Type B pancreatic cell (in vitro differentiated cells): ENCODE measurements around the gene PPP2R5C. TPM values are rescaled to one million over a fixed set of nuclear protein-coding genes. Genes with fewer than 3 reads are reported as not detected.

Experiments
- DNase-seq: peaks from one replicate; pipeline ENCODE4 v3.0.0; 2021; ENCODE audit warnings: mixed read lengths; ENCODE audit not compliant: unreplicated experiment; ENCODE audit errors: extremely low spot score
- H3K27ac Mint-ChIP-seq: 2 replicates; pipeline ENCODE4 v1.8.0; 2021; ENCODE audit warnings: mild to moderate bottlenecking, mixed read lengths
- H3K27me3 Mint-ChIP-seq: 2 replicates; pipeline ENCODE4 v1.8.0; 2021; ENCODE audit warnings: mixed read lengths
- H3K36me3 Mint-ChIP-seq: 2 replicates; pipeline ENCODE4 v1.8.0; 2021; ENCODE audit warnings: mixed read lengths
- H3K4me1 Mint-ChIP-seq: one replicate; pipeline ENCODE4 v1.8.0; 2021; ENCODE audit warnings: mixed read lengths; ENCODE audit not compliant: unreplicated experiment
- H3K4me3 Mint-ChIP-seq: 2 replicates; pipeline ENCODE4 v1.8.0; 2021; ENCODE audit warnings: mild to moderate bottlenecking, mixed read lengths
- H3K9me3 Mint-ChIP-seq: 2 replicates; pipeline ENCODE4 v1.8.0; 2021; ENCODE audit warnings: mixed read lengths
- total RNA-seq: library from RNA; stranded (reverse); gene quantifications from 2 replicates; pipeline ENCODE4 v1.2.1, GENCODE V29; 2021; ENCODE audit warnings: low replicate concordance
- TF ChIP-seq, protein P1 (sequence below): fragments of 200-600 bp; sonication (generic); conservative IDR thresholded peaks from 2 replicates; pipeline ENCODE4 v1.5.0; 2021; ENCODE audit warnings: antibody characterized with exemption, mild to moderate bottlenecking

PPP2R5C gene
- total RNA-seq, 1 donor from 2014 or later: 99.8 TPM

- Mint-ChIP-seq H3K4me3 (no peak overlapping the region), H3K27me3 (no peaks in the 10 kb centered on the region), H3K9me3 (no peaks in the 10 kb centered on the region), H3K4me1 (peaks cover 22% of the 10 kb centered on the region), H3K27ac (no peak overlapping the region), H3K36me3 (peaks cover 7% of the 10 kb centered on the region)
- DNase-seq: no peak
- TF ChIP-seq, protein P1, sequence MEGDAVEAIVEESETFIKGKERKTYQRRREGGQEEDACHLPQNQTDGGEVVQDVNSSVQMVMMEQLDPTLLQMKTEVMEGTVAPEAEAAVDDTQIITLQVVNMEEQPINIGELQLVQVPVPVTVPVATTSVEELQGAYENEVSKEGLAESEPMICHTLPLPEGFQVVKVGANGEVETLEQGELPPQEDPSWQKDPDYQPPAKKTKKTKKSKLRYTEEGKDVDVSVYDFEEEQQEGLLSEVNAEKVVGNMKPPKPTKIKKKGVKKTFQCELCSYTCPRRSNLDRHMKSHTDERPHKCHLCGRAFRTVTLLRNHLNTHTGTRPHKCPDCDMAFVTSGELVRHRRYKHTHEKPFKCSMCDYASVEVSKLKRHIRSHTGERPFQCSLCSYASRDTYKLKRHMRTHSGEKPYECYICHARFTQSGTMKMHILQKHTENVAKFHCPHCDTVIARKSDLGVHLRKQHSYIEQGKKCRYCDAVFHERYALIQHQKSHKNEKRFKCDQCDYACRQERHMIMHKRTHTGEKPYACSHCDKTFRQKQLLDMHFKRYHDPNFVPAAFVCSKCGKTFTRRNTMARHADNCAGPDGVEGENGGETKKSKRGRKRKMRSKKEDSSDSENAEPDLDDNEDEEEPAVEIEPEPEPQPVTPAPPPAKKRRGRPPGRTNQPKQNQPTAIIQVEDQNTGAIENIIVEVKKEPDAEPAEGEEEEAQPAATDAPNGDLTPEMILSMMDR: no peak
Observed at GRCh38 chr14:101839236-101839635, 77.7 kb downstream of the PPP2R5C start.

GRCh38 chr14:101839661-101840060, 78.2 kb downstream of the PPP2R5C start:
- no peak overlapping the region for H3K4me3 Mint-ChIP-seq
- no peaks in the 10 kb centered on the region for H3K9me3 Mint-ChIP-seq
- TF ChIP-seq, protein P1: no peak
- H3K36me3 Mint-ChIP-seq: peaks cover 7% of the 10 kb centered on the region
- H3K4me1 Mint-ChIP-seq: peaks cover 22% of the 10 kb centered on the region
- H3K27me3 Mint-ChIP-seq: no peaks in the 10 kb centered on the region
- no peak overlapping the region for H3K27ac Mint-ChIP-seq
- DNase-seq: no peak

DNA sequence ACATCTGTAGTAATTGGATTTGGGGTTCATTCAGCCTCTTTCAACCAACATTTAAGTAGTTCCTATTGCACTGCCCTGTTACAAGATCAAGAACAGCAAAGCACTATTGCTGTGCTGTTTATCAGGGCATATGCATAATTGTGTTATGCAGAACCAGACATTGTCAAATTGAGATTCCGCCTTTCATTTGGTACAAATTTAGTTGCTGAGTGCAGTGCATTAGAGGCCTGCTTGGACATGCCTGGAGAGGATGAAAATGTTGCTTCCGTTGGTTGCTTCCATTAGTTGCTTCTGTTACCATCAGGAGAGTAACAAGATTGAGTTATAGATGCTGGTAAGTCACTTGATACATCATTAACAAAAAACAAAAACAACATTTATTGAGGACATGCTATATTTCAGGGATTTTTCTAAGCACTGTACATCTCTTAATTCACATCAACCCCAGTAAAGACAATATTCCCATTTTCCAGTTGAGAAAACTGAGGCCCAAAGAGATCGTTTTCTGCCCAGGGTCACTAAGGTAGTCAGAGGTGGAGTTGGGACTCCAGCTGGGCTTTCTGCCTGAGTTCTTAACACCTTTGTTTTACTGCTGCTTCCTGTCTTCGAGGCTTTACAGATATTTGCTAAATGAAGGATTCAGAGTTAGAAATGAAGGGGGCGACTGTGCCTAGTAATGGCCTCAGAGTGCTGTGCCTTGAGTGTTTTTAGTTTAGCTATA, 79.3 kb downstream of the PPP2R5C start:
- Mint-ChIP-seq H3K27me3 (no peaks in the 10 kb centered on the region), H3K4me3 (no peak overlapping the region), H3K36me3 (peaks cover 7% of the 10 kb centered on the region), H3K4me1 (peaks cover 15% of the 10 kb centered on the region), H3K9me3 (no peaks in the 10 kb centered on the region), H3K27ac (no peak overlapping the region)
- TF ChIP-seq, protein P1: no peak
- no peak for DNase-seq

DNA sequence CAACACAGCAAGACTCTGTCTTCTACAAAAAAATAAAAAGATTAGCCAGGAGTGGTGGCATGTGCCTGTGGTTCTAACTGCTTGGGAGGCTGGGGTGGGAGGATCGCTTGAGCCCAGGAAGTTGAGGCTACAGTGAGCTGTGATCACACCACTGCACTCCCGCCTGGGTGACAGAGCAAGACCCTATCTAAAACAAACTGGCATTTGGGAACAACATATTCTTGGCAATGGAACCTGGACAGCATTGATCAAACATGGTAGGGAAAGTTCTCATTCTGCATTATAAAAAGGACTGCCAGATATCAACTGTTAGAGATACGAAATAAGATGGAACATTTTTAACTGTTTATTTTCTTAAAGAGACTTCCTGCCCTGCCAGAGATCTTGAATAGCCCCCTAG, 81.5 kb downstream of the PPP2R5C start:
- TF ChIP-seq, protein P1: no peak
- no peak overlapping the region for H3K27ac Mint-ChIP-seq
- no peaks in the 10 kb centered on the region for H3K27me3 Mint-ChIP-seq
- no peak for DNase-seq
- no peaks in the 10 kb centered on the region for H3K9me3 Mint-ChIP-seq
- no peak overlapping the region for H3K4me3 Mint-ChIP-seq
- H3K36me3 Mint-ChIP-seq: peaks cover 11% of the 10 kb centered on the region
- H3K4me1 Mint-ChIP-seq: peaks cover 15% of the 10 kb centered on the region

- Mint-ChIP-seq H3K36me3 (peaks cover 11% of the 10 kb centered on the region), H3K9me3 (no peaks in the 10 kb centered on the region), H3K27ac (no peak overlapping the region), H3K4me1 (peaks cover 15% of the 10 kb centered on the region), H3K4me3 (no peak overlapping the region), H3K27me3 (no peaks in the 10 kb centered on the region)
- TF ChIP-seq, protein P1: peak; percentile 34
- no peak for DNase-seq
Observed at GRCh38 chr14:101843665-101844064, 82.2 kb downstream of the PPP2R5C start.
